Mucosa of stomach (tissue), 1 donor: ENCODE measurements around the gene SLC16A12.

Experiments used
- H3K27me3 ChIP-seq: one replicate; pipeline ENCODE4 v1.7.0; 2013; ENCODE audit warnings: mild to moderate bottlenecking, low read length; ENCODE audit not compliant: control insufficient read depth, insufficient read depth
- H3K36me3 ChIP-seq: one replicate; pipeline ENCODE4 v1.7.0; 2013; ENCODE audit warnings: low read length; ENCODE audit not compliant: control insufficient read depth, insufficient read depth
- H3K4me1 ChIP-seq: one replicate; pipeline ENCODE4 v1.7.0; 2013; ENCODE audit warnings: mild to moderate bottlenecking, low read length; ENCODE audit not compliant: control insufficient read depth, insufficient read depth
- H3K4me3 ChIP-seq: one replicate; pipeline ENCODE4 v1.7.0; 2013; ENCODE audit warnings: low read length
- H3K9ac ChIP-seq: one replicate; pipeline ENCODE4 v1.7.0; 2013; ENCODE audit warnings: mild to moderate bottlenecking, low read length, moderate library complexity
- H3K9me3 ChIP-seq: one replicate; pipeline ENCODE4 v1.7.0; 2013; ENCODE audit warnings: mild to moderate bottlenecking, low read length, moderate library complexity; ENCODE audit not compliant: control insufficient read depth
- donor health status: Pancreatic carcinoma.

Gene SLC16A12

DNA sequence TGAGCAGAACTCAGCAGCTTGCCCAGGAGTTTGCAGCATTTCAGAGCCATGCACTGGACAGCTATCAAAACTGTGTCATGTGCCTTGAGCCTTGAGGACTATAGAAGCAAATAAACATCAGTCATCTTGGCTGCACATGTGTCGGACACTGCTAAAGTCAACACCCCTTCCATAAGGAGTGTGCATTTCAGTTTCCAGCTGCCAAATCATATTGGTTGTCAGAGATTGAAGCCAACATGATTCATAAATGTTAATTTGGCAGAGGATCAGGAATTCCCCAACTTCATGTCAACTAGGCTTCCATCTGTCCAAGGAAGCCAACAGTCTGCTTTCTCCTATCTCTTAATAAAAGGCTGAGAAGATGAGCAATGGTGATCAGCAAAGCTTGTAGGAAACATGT lies 32.8 kb downstream of the SLC16A12 start:
- Histone ChIP-seq H3K9ac (no peak overlapping the region), H3K4me3 (no peak overlapping the region), H3K4me1 (no peaks in the 10 kb centered on the region), H3K9me3 (no peaks in the 10 kb centered on the region), H3K27me3 (no peaks in the 10 kb centered on the region), H3K36me3 (no peaks in the 10 kb centered on the region)

- no peaks in the 10 kb centered on the region for H3K9me3 ChIP-seq
- no peaks in the 10 kb centered on the region for H3K36me3 ChIP-seq
- H3K4me1 ChIP-seq = no peaks in the 10 kb centered on the region
- H3K9ac ChIP-seq = no peak overlapping the region
- no peak overlapping the region for H3K4me3 ChIP-seq
- H3K27me3 ChIP-seq = no peaks in the 10 kb centered on the region
Measured at GRCh38 chr10:89494575-89494974, 40.8 kb downstream of the SLC16A12 start.

- Histone ChIP-seq H3K9me3 (no peaks in the 10 kb centered on the region), H3K36me3 (no peaks in the 10 kb centered on the region), H3K4me3 (no peak overlapping the region), H3K4me1 (no peaks in the 10 kb centered on the region), H3K9ac (no peak overlapping the region), H3K27me3 (no peaks in the 10 kb centered on the region)
Measured at GRCh38 chr10:89494068-89494467, 41.3 kb downstream of the SLC16A12 start.

DNA sequence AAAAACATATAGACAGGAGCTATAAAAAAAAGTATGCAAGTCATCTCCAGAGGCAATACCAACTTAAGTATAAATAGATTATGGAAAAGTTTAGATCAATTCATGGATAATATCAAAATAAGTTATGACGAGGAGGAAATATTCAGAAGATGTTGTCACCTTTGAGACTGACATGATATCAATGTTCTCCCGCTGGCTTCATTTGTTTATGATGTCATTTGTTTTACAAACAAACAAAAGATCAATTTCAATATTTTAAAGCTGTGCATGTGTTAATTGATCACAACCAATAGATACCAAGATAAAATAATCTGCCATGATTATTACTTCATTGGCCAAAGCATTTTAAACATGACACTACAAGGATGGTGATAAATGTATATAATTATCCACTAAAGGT lies 43.5 kb downstream of the SLC16A12 start:
- no peaks in the 10 kb centered on the region for H3K4me1 ChIP-seq
- no peak overlapping the region for H3K9ac ChIP-seq
- no peaks in the 10 kb centered on the region for H3K9me3 ChIP-seq
- no peaks in the 10 kb centered on the region for H3K27me3 ChIP-seq
- H3K4me3 ChIP-seq = no peak overlapping the region
- no peaks in the 10 kb centered on the region for H3K36me3 ChIP-seq

DNA sequence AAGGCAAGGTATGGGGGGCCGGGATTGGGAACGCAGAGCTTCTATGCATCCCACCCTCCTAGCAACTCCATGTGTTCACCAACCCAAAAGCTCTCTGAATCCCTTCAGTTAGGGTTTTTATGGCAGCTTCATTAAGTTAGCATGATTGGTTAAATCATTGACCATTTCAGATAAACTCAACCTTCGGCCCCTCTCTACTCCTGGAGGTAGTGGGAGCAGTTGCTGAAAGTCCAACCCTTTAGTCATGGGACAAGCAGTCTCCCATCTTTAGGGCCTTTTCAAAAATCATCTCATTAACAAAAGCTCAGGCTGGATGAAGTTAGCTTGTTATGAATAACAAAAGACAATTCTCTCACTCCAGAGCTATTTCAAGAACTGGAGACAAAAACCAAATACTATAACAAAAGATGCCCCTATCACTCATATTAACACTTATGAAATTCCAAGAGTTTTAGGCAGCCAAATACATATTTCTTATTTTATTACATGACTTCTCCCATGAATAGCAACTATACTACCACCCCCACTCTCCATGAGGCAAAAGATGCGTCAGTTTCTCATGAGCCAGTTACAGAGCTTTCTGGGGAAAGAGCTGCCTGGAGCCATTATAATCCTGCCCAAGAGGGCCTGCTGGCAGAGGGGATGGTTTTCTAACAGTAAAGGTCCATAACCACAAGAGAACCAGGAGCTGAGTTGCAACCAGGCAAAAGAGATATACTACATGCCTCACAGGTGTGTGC lies 44.6 kb downstream of the SLC16A12 start:
- Histone ChIP-seq H3K4me3 (no peak overlapping the region), H3K9ac (no peak overlapping the region), H3K4me1 (no peaks in the 10 kb centered on the region), H3K9me3 (no peaks in the 10 kb centered on the region), H3K36me3 (no peaks in the 10 kb centered on the region), H3K27me3 (no peaks in the 10 kb centered on the region)

DNA sequence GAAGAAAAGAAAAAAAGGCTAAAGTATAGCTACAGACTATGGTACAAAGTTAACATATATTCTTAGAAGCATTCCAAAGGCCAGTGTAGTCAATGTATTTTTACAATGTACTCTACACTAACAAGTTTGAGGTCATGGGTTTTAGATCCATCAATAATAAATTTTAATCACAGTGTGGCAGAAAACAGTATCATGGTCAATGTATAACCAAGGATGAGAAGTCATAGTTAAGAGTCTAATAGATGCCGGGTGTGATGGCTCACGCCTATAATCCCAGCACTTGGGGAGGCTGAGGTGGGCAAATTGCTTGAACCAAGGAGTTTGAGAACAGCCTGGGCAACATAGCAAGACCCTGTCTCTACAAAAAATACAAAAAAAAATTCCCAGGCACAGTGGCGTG lies 53.1 kb downstream of the SLC16A12 start:
- Histone ChIP-seq H3K4me3 (no peak overlapping the region), H3K27me3 (no peaks in the 10 kb centered on the region), H3K9ac (no peak overlapping the region), H3K9me3 (no peaks in the 10 kb centered on the region), H3K36me3 (no peaks in the 10 kb centered on the region), H3K4me1 (peaks cover 4% of the 10 kb centered on the region)

DNA sequence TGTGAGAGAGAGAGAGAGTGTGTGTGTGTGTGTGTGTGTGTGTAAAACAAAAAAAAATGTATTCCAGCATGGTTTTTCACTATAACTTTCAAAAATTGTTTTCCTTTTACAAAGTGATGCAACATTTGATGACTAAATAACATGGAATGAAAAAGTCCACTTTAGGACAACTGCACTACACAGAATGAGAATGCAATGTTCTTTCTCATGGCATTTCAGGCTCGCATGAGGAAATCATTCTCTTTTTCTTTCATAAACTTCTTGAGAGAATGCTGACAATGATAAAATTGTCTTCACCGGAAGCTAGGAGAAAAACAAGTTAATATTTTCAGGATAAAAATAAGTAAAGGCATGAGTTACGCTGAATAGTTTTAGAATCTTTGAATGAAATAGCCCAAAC lies 53.7 kb downstream of the SLC16A12 start:
- Histone ChIP-seq H3K4me1 (peaks cover 4% of the 10 kb centered on the region), H3K27me3 (no peaks in the 10 kb centered on the region), H3K4me3 (no peak overlapping the region), H3K9me3 (no peaks in the 10 kb centered on the region), H3K36me3 (no peaks in the 10 kb centered on the region), H3K9ac (no peak overlapping the region)

DNA sequence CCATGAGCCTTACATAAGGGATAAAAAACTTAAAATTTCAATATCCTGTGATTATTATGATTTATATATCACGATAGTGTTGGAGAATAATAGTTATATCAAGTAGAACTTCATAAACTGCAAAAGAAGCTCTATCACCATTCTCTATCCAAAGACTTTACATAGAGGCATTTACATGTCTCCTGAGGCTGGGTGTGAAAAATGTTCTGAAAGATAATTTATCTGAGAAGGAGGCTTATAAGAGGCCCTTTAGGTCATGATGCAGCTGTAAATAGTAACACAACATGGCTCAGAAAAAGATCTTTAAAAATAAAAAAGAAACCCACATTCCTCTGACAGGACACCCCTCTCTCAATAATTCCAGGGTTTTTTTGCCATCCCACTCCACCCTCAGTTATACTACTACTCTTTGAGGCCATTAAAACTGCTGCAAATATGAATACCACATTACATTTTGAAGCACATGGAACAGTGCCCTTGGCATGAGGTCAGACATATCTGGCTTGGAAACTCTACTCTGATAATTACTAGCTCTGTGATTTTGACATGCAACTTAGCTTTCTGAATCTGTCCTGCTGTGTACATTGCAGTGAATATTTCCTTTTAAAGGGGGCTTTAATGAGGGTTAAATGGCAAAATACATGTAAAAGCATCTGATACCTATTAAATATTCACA lies 55.5 kb downstream of the SLC16A12 start:
- no peak overlapping the region for H3K9ac ChIP-seq
- H3K4me3 ChIP-seq = no peak overlapping the region
- H3K36me3 ChIP-seq = no peaks in the 10 kb centered on the region
- peaks cover 4% of the 10 kb centered on the region for H3K4me1 ChIP-seq
- H3K27me3 ChIP-seq = no peaks in the 10 kb centered on the region
- H3K9me3 ChIP-seq = no peaks in the 10 kb centered on the region

GRCh38 chr10:89478739-89479654 lies 56.4 kb downstream of the SLC16A12 start:
- H3K4me1 ChIP-seq = peaks cover 4% of the 10 kb centered on the region

DNA sequence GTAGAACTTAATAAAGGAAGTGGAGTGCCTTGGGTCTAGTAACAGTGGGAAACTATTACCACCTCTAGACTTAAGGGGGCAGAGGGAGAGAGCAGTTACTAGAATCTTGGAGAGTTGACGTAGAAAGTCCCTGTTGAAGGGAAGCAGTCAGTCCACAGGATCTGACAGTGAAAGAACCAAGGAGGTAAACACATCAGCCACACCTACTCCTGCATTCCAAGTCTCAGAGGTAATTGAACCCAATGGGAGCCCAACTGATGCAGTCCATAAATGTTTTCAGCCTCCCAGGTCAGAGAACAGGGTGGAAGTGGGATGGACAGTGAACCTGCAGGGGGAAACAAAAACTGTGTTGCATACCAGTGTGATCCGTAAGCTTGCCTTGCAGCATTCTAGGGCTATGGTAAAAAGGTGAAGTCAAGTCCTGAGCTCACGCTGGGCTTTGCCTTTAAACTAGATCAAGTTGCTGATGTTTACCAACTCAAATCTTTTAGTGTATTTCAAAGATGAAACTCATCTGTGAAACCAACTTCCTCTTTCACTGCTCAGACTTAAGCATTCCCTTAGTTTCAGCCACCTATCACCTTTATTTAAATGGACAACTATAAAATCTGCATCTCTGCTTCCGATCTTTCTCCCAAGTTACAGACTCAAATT lies 57.2 kb downstream of the SLC16A12 start:
- Histone ChIP-seq H3K9ac (no peak overlapping the region), H3K4me1 (peaks cover 4% of the 10 kb centered on the region)

More at GRCh38 chr10:89478739-89479654, 56.4 kb downstream of the SLC16A12 start:
- no peak overlapping the region for H3K4me3 ChIP-seq
- H3K27me3 ChIP-seq = no peaks in the 10 kb centered on the region
- no peaks in the 10 kb centered on the region for H3K9me3 ChIP-seq
- no peaks in the 10 kb centered on the region for H3K36me3 ChIP-seq
- no peak overlapping the region for H3K9ac ChIP-seq

GRCh38 chr10:89476150-89476549 lies 59.2 kb downstream of the SLC16A12 start:
- Histone ChIP-seq H3K27me3 (no peaks in the 10 kb centered on the region), H3K4me1 (peaks cover 4% of the 10 kb centered on the region), H3K9ac (no peak overlapping the region), H3K36me3 (no peaks in the 10 kb centered on the region), H3K9me3 (no peaks in the 10 kb centered on the region), H3K4me3 (no peak overlapping the region)

More for the DNA sequence above, 57.2 kb downstream of the SLC16A12 start:
- Histone ChIP-seq H3K9me3 (no peaks in the 10 kb centered on the region), H3K36me3 (no peaks in the 10 kb centered on the region), H3K4me3 (no peak overlapping the region), H3K27me3 (no peaks in the 10 kb centered on the region)
